ENCODE measurements around the gene LGR6. TPM values are rescaled to one million over a fixed set of nuclear protein-coding genes. Genes with fewer than 3 reads are reported as not detected.

LGR6 gene
- total and polyA plus RNA-seq, 2 donors (not counting 1 experiment from before 2014, with no cell fraction given) = 0.28 TPM; not detected in 1

GRCh38 chr1:202162047-202162417 lies 31.6 kb upstream of the LGR6 start:
- H2AFZ ChIP-seq (ENCODE audit: insufficient read depth, low read depth, low read length, poor library complexity, severe bottlenecking) = peak overlapping the region; percentile 69
- H3K9me3 ChIP-seq (ENCODE audit: control extremely low read depth in 1 of 3, control insufficient read depth in 2 of 3, insufficient read depth in 1 of 3, low read length in 2 of 3) = no peaks in the 10 kb centered on the region
- Mint-ChIP-seq H3K4me3 (peak overlapping the region; percentile 93), H3K4me1 (peaks cover 88% of the 10 kb centered on the region), H3K9me3 (ENCODE audit: insufficient read depth) (no peaks in the 10 kb centered on the region), H3K27me3 (peaks cover 6% of the 10 kb centered on the region), H3K27ac (no peak overlapping the region)
- H4K20me1 ChIP-seq (ENCODE audit: control insufficient read depth, insufficient read depth, low read length, poor library complexity, severe bottlenecking) = peaks cover 7% of the 10 kb centered on the region
- H3K27me3 ChIP-seq (replicated peaks in 1 of 4; ENCODE audit: control extremely low read depth in 1 of 4, control insufficient read depth in 3 of 4, insufficient read depth in 4 of 4, low read length in 3 of 4) = no peaks in the 10 kb centered on the region
- peaks cover 2 to 8% of the 10 kb centered on the region in 2 experiments for H3K36me3 ChIP-seq (replicated peaks in 1 of 2; ENCODE audit: control extremely low read depth in 1 of 2, control insufficient read depth in 1 of 2, extremely low read depth in 1 of 2, insufficient read depth in 2 of 2, low read length in 1 of 2)
- CTCF ChIA-PET = interaction anchor here (0.8 to 1.6 kb wide), 7 partner anchors 14 to 154 kb away, joined by 3 to 10 read pairs (median 3); no protein-coding TSS in a partner anchor
- peak overlapping the region; percentile 83 for H3K9ac ChIP-seq (ENCODE audit: low read length)
- peak overlapping the region; percentile 91 for H3K4me2 ChIP-seq (replicated peaks; ENCODE audit: low read depth, low read length, poor library complexity, severe bottlenecking)
- intact Hi-C loops (cut with micrococcal nuclease) = loop anchor here (2.0 to 10.0 kb wide), 7 partner anchors 23 to 803 kb away; partner anchors contain the start of genes CSRP1, CYB5R1, IPO9 and RNPEP
- peaks cover 78 to 83% of the 10 kb centered on the region in 2 donors for H3K4me1 ChIP-seq (ENCODE audit: control insufficient read depth in 2 of 2, insufficient read depth in 2 of 2, low read length in 2 of 2)
- DNase-seq (peak; percentile 57), ATAC-seq (ENCODE audit: low read depth) (peak; percentile 36)
- H3K27ac ChIP-seq (ENCODE audit: low read length in 2 of 2) = no peak overlapping the region
- peak overlapping the region in 3 of 5 experiments; percentile 5 to 21 (median 17) for H3K4me3 ChIP-seq (ENCODE audit: control extremely low read depth in 1 of 5, extremely low read depth in 1 of 5, insufficient read depth in 1 of 5, low read depth in 2 of 5, low read length in 4 of 5)
- 10% methylated on average over 3 of the region's 4 CpGs for WGBS (ENCODE audit: insufficient coverage)
- POLR2A ChIA-PET = interaction anchor here (0.7 kb wide), 1 partner anchor 766 kb away, joined by 4 read pairs; no protein-coding TSS in a partner anchor
- peaks cover 51% of the 10 kb centered on the region for H3K79me2 ChIP-seq (ENCODE audit: control insufficient read depth, insufficient read depth, low read length)
- TF ChIP-seq CTCF (IDR thresholded peaks at IDR 0.05) (no peak), EZH2 (IDR thresholded peaks at IDR 0.05; ENCODE audit: borderline replicate concordance, insufficient read depth, low read depth, low read length, poor library complexity, severe bottlenecking) (no peak)
